Duodenal mucosa (tissue), 2 donors: ENCODE data around the gene MTG2.

Experiments
- H3K27ac ChIP-seq: one replicate; pipeline ENCODE4 v1.7.0; 2013; ENCODE audit warnings: low read depth, low read length
- H3K27me3 ChIP-seq, 2 donors: one replicate each; pipeline ENCODE4 v1.7.0; 2013; ENCODE audit warnings: low read length in 2 of 2, control low read depth in 1 of 2; ENCODE audit not compliant: insufficient read depth in 2 of 2, control insufficient read depth in 1 of 2
- H3K36me3 ChIP-seq, 2 donors: one replicate each; pipeline ENCODE4 v1.7.0; 2013; ENCODE audit warnings: low read length in 2 of 2, control low read depth in 1 of 2; ENCODE audit not compliant: insufficient read depth in 2 of 2, control insufficient read depth in 1 of 2
- H3K4me1 ChIP-seq, 2 donors: one replicate each; pipeline ENCODE4 v1.7.0; 2013; ENCODE audit warnings: low read length in 2 of 2, control low read depth in 1 of 2; ENCODE audit not compliant: insufficient read depth in 2 of 2, control insufficient read depth in 1 of 2
- H3K4me3 ChIP-seq, 2 donors: one replicate each; pipeline ENCODE4 v1.7.0; 2013; ENCODE audit warnings: low read length in 2 of 2, low read depth in 1 of 2
- H3K9ac ChIP-seq, 2 donors: one replicate each; pipeline ENCODE4 v1.7.0; 2013; ENCODE audit warnings: low read length in 2 of 2, low read depth in 1 of 2
- H3K9me3 ChIP-seq, 2 donors: one replicate each; pipeline ENCODE4 v1.7.0; 2013; ENCODE audit warnings: low read length in 2 of 2, control low read depth in 1 of 2; ENCODE audit not compliant: control insufficient read depth in 1 of 2

Gene MTG2

GRCh38 chr20:62246431-62246830, 63.6 kb downstream of the MTG2 start:
- peaks cover 0 to 21% of the 10 kb centered on the region in 2 donors for H3K36me3 ChIP-seq
- peaks cover 27 to 41% of the 10 kb centered on the region in 2 donors for H3K4me1 ChIP-seq
- H3K9ac ChIP-seq = no peak overlapping the region
- H3K9me3 ChIP-seq = no peaks in the 10 kb centered on the region
- H3K4me3 ChIP-seq = no peak overlapping the region
- no peaks in the 10 kb centered on the region for H3K27me3 ChIP-seq
- H3K27ac ChIP-seq = no peak overlapping the region

DNA sequence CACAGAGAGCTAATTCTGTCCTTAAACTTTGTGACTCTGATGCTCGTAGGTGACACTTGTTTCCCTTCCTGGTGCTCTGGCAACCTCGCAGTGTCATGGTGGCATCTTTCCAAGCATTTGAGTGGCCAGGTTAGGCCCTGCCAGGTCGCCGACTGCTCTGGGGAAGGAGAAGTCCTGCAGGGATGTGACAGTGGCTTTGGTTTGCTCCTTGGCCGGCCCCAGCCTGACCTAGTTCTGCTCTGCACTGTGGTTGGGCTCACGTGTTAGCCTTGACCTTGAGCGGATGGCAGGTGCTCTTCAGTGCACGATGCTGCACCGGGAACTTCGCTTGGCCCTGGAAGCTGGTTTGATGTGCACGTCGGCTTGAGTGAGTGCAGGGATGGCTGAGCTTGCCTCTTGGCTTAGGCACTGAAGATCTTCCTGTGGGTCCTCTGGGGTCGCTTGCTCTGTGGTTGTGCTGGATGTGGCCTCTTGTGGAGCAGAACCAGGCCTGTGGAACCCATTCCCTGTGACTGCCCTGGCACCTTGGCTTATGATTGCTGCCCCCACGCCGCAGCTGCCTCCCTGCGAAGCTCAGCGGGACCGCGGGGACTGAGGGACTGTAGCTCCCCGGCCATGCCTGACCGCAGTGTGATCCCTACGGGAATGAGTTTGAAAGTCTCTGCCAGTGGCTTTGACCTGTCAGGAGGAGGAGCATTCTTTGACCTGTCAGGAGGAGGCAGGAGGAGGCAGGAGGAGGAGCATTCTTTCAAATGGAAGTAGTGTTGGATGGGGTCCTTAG, 64.2 kb downstream of the MTG2 start:
- Histone ChIP-seq H3K36me3 (peaks cover 0 to 21% of the 10 kb centered on the region in 2 donors), H3K27me3 (no peaks in the 10 kb centered on the region), H3K27ac (no peak overlapping the region), H3K4me3 (no peak overlapping the region), H3K4me1 (peaks cover 21 to 37% of the 10 kb centered on the region in 2 donors), H3K9ac (no peak overlapping the region), H3K9me3 (no peaks in the 10 kb centered on the region)

GRCh38 chr20:62248890-62249560, 66.2 kb downstream of the MTG2 start:
- Histone ChIP-seq H3K27ac (no peak overlapping the region), H3K4me1 (peaks cover 11 to 27% of the 10 kb centered on the region in 2 donors), H3K9ac (no peak overlapping the region), H3K9me3 (no peaks in the 10 kb centered on the region), H3K36me3 (peaks cover 0 to 15% of the 10 kb centered on the region in 2 donors), H3K4me3 (no peak overlapping the region), H3K27me3 (no peaks in the 10 kb centered on the region)

- no peaks in the 10 kb centered on the region for H3K4me1 ChIP-seq
- peaks cover 6 to 24% of the 10 kb centered on the region in 2 donors for H3K36me3 ChIP-seq
- H3K9ac ChIP-seq = no peak overlapping the region
- H3K4me3 ChIP-seq = no peak overlapping the region
- no peak overlapping the region for H3K27ac ChIP-seq
- no peaks in the 10 kb centered on the region for H3K9me3 ChIP-seq
- H3K27me3 ChIP-seq = no peaks in the 10 kb centered on the region
Observed at GRCh38 chr20:62252342-62252966, 69.6 kb downstream of the MTG2 start.
